IPS-20b (cell line): ENCODE data around the gene CTNNBL1.

Source experiments
- H3K27ac ChIP-seq: one replicate; pipeline ENCODE4 v1.5.1; 2013; ENCODE audit warnings: low read length
- H3K27me3 ChIP-seq: 2 replicates; pipeline ENCODE4 v1.6.1; 2013; ENCODE audit warnings: mild to moderate bottlenecking, low read length, inconsistent platforms; ENCODE audit not compliant: insufficient read depth
- H3K36me3 ChIP-seq: 2 replicates; pipeline ENCODE4 v1.6.1; 2013; ENCODE audit warnings: low read depth, mild to moderate bottlenecking, inconsistent platforms, low read length, moderate library complexity; ENCODE audit not compliant: insufficient read depth
- H3K4me1 ChIP-seq: 2 replicates; pipeline ENCODE4 v1.6.1; 2013; ENCODE audit warnings: mild to moderate bottlenecking, control low read depth, inconsistent platforms, low read length, moderate library complexity; ENCODE audit not compliant: insufficient read depth
- H3K4me3 ChIP-seq: 2 replicates; pipeline ENCODE4 v1.5.1; 2013; ENCODE audit warnings: mild to moderate bottlenecking, low read length, inconsistent platforms
- H3K9ac ChIP-seq: 2 replicates; pipeline ENCODE4 v1.6.1; 2013; ENCODE audit warnings: low read depth, mild to moderate bottlenecking, inconsistent platforms, low read length, moderate library complexity
- H3K9me3 ChIP-seq: 2 replicates; pipeline ENCODE4 v1.6.1; 2013; ENCODE audit warnings: mild to moderate bottlenecking, low read depth, low read length, inconsistent platforms; ENCODE audit not compliant: insufficient read depth

CTNNBL1 gene

GRCh38 chr20:37796121-37796520 lies 102.3 kb downstream of the CTNNBL1 start:
- Histone ChIP-seq H3K9me3 (peaks cover 8% of the 10 kb centered on the region; the same call in 1 of the 2 replicates), H3K4me1 (no peaks in the 10 kb centered on the region), H3K9ac (no peak overlapping the region), H3K36me3 (peaks cover 11% of the 10 kb centered on the region; the same call in 1 of the 2 replicates), H3K4me3 (no peak overlapping the region), H3K27ac (no peak overlapping the region), H3K27me3 (no peaks in the 10 kb centered on the region)

- Histone ChIP-seq H3K36me3 (0 out of 2 replicates have a peak, but pooled peaks cover 10% of the 10 kb centered on the region), H3K4me3 (no peak overlapping the region), H3K27me3 (no peaks in the 10 kb centered on the region), H3K9me3 (peaks cover 2% of the 10 kb centered on the region; the same call in 1 of the 2 replicates), H3K27ac (no peak overlapping the region), H3K4me1 (no peaks in the 10 kb centered on the region), H3K9ac (no peak overlapping the region)
Measured at GRCh38 chr20:37796733-37797132, 102.9 kb downstream of the CTNNBL1 start.

- H3K4me3 ChIP-seq, result no peak overlapping the region
- no peaks in the 10 kb centered on the region for H3K27me3 ChIP-seq
- peaks cover 14% of the 10 kb centered on the region for H3K36me3 ChIP-seq
- H3K4me1 ChIP-seq, result no peaks in the 10 kb centered on the region
- H3K27ac ChIP-seq, result no peak overlapping the region
- H3K9me3 ChIP-seq, result no peaks in the 10 kb centered on the region
- no peak overlapping the region for H3K9ac ChIP-seq
Measured at GRCh38 chr20:37797669-37798175, 103.9 kb downstream of the CTNNBL1 start.

- H3K27ac ChIP-seq, result no peak overlapping the region
- H3K27me3 ChIP-seq, result no peaks in the 10 kb centered on the region
- H3K36me3 ChIP-seq, result peaks cover 19% of the 10 kb centered on the region
- H3K9me3 ChIP-seq, result no peaks in the 10 kb centered on the region
- H3K4me3 ChIP-seq, result no peak overlapping the region
- H3K4me1 ChIP-seq, result no peaks in the 10 kb centered on the region
- no peak overlapping the region for H3K9ac ChIP-seq
Measured at GRCh38 chr20:37798312-37798711, 104.5 kb downstream of the CTNNBL1 start.

- Histone ChIP-seq H3K36me3 (peaks cover 29% of the 10 kb centered on the region), H3K27ac (no peak overlapping the region), H3K4me1 (no peaks in the 10 kb centered on the region), H3K27me3 (no peaks in the 10 kb centered on the region), H3K9ac (no peak overlapping the region), H3K9me3 (no peaks in the 10 kb centered on the region), H3K4me3 (no peak overlapping the region)
Measured at GRCh38 chr20:37800618-37801017, 106.8 kb downstream of the CTNNBL1 start.

GRCh38 chr20:37801921-37802320 lies 108.1 kb downstream of the CTNNBL1 start:
- peaks cover 24% of the 10 kb centered on the region for H3K36me3 ChIP-seq
- H3K27ac ChIP-seq, result no peak overlapping the region
- H3K9me3 ChIP-seq, result no peaks in the 10 kb centered on the region
- H3K4me3 ChIP-seq, result no peak overlapping the region
- no peaks in the 10 kb centered on the region for H3K27me3 ChIP-seq
- H3K4me1 ChIP-seq, result no peaks in the 10 kb centered on the region
- H3K9ac ChIP-seq, result no peak overlapping the region

GRCh38 chr20:37803438-37804307 lies 109.8 kb downstream of the CTNNBL1 start:
- H3K36me3 ChIP-seq, result peaks cover 24% of the 10 kb centered on the region
- H3K4me3 ChIP-seq, result no peak overlapping the region
- no peaks in the 10 kb centered on the region for H3K9me3 ChIP-seq
- H3K27me3 ChIP-seq, result no peaks in the 10 kb centered on the region
- no peak overlapping the region for H3K9ac ChIP-seq
- no peak overlapping the region for H3K27ac ChIP-seq
- peaks cover 6% of the 10 kb centered on the region for H3K4me1 ChIP-seq

GRCh38 chr20:37804584-37805566 lies 111.0 kb downstream of the CTNNBL1 start:
- Histone ChIP-seq H3K4me1 (peaks cover 6% of the 10 kb centered on the region), H3K9me3 (no peaks in the 10 kb centered on the region), H3K9ac (no peak overlapping the region), H3K36me3 (peaks cover 24% of the 10 kb centered on the region), H3K27ac (no peak overlapping the region), H3K4me3 (no peak overlapping the region), H3K27me3 (no peaks in the 10 kb centered on the region)

GRCh38 chr20:37807471-37808232 lies 113.8 kb downstream of the CTNNBL1 start:
- Histone ChIP-seq H3K9me3 (no peaks in the 10 kb centered on the region), H3K9ac (no peak overlapping the region), H3K27ac (no peak overlapping the region), H3K4me1 (peaks cover 6% of the 10 kb centered on the region), H3K4me3 (no peak overlapping the region), H3K27me3 (no peaks in the 10 kb centered on the region), H3K36me3 (peaks cover 26% of the 10 kb centered on the region)

GRCh38 chr20:37808233-37809070 lies 114.6 kb downstream of the CTNNBL1 start:
- H3K4me1 ChIP-seq, result peaks cover 6% of the 10 kb centered on the region
- no peak overlapping the region for H3K27ac ChIP-seq
- H3K36me3 ChIP-seq, result peaks cover 20% of the 10 kb centered on the region
- H3K27me3 ChIP-seq, result no peaks in the 10 kb centered on the region
- no peak overlapping the region for H3K9ac ChIP-seq
- no peaks in the 10 kb centered on the region for H3K9me3 ChIP-seq
- no peak overlapping the region for H3K4me3 ChIP-seq
